Cardiac fibroblast (primary cell): ENCODE measurements around the gene NAB2.
A peak's percentile ranks its signal among the peaks of the same experiment; 100 is the strongest.

Experiments used
- DNase-seq, 2 donors: peaks; one replicate each; pipeline versions ENCODE4 v3.0.0 to v3.0.0-alpha.2; 2010; ENCODE audit warnings: low read depth in 2 of 2
- H3K4me3 ChIP-seq, 2 donors: replicated peaks in 1 of 2; 1 replicate in 1 of 2; 2 replicates in 1 of 2; pipeline ENCODE4 v1.5.1; 2011; ENCODE audit warnings: low read depth in 2 of 2, low read length in 2 of 2, mild to moderate bottlenecking in 2 of 2, moderate library complexity in 1 of 2
- CTCF ChIP-seq: IDR thresholded peaks from one replicate; pipeline ENCODE4 v1.5.1; 2011; ENCODE audit warnings: low read depth, mild to moderate bottlenecking, low read length, inconsistent platforms

Gene NAB2

DNA sequence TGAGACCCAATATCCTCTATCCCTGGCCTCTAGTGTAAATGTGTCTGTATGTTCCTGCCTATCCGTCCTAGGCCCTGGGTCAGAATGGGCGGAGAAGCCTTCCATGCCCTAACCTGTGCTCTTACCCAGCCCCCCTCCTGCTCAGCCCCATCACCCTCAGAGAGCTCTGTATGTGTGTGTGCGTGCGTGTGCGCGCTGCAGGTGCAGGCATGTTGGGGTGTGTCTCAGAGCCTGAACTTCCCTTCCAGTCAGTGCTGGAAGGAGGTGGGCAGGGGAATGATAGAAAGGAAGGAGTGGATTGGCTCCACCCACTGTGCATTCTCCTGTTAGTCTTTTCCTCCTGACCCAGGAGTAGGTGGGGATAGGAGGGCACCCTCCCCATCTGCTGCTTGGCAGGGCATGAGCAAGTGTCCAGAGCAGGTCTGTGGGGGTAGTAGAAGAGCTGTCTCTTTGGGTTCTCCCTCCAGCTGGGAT lies 7.2 kb downstream of the NAB2 start:
- peak in 1 of 2 donors; percentile 41 for DNase-seq
- TF ChIP-seq CTCF, result no peak
- no peak overlapping the region for H3K4me3 ChIP-seq

DNA sequence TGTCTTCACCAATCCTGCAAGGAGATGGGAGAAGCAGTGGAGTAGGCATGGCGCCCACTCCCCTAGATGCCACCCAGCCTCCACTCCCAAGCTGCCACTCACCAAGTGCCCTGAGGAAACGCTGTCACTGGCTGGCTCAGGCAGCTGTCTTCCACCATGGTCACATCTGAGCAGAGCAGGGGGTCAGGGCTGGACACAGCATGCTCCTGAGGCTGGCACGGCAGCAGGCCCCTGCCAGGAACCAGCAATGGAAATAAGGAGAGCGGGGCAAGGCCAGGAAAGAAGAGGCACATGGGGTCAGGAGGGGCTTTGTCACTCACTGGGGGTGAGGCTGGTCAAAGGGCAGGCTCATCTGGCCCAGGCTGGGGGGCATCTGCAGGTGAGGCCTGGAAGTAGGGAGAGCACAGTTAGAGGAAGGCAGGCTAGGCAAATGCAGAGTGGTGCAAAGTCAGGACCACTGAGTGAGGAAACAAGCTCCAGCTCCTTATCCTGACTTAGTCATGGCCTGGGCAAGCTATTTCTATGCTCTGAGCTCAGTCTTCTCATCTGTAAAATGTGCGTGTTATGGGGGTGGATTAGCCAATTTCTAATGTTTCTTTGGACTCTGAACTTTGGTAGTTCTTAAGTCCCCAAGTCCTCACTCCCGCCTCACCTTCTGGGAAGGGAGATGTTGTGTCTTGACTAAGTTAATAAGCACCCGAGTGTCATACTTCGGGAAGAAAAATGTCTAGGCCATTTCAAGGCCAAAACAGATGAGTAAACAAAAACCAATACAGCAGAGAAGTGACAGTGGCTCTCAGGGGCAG lies 8.0 kb downstream of the NAB2 start:
- no peak for TF ChIP-seq CTCF
- no peak for DNase-seq
- H3K4me3 ChIP-seq, result no peak overlapping the region

- DNase-seq, result no peak
- TF ChIP-seq CTCF, result no peak
- no peak overlapping the region for H3K4me3 ChIP-seq
Observed at GRCh38 chr12:57097554-57097835, 8.6 kb downstream of the NAB2 start.

DNA sequence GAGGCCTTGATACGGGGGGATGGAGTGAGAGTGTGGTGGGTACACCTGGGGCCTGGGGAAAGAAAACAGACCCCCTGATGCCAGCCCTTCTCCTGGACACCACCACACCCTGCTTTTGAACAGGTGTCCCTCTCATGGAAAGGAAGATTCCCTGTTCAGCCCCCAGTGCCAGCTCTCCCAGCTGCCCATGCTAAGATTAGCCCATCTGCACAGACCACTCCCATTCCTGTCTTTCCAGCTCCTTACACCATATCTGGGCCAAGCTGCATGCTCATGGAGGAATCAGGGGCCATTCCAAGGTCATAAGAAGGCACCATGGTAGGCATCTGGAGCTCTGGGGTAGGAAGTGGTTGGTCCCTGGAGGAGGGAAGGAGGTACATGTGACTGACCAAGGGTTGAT lies 9.6 kb downstream of the NAB2 start:
- H3K4me3 ChIP-seq, result no peak overlapping the region
- no peak for TF ChIP-seq CTCF

GRCh38 chr12:57099047-57099714 lies 10.3 kb downstream of the NAB2 start:
- TF ChIP-seq CTCF, result no peak
- H3K4me3 ChIP-seq, result no peak overlapping the region
- DNase-seq, result no peak

More for the DNA sequence above, 9.6 kb downstream of the NAB2 start:
- DNase-seq, result no peak

GRCh38 chr12:57099766-57100165 lies 10.9 kb downstream of the NAB2 start:
- no peak for TF ChIP-seq CTCF
- no peak overlapping the region for H3K4me3 ChIP-seq
- DNase-seq, result no peak
